Transverse colon (tissue), 4 donors: ENCODE results near the gene POMGNT2.

Experiments
- EP300 ChIP-seq: sonication (generic); formaldehyde crosslinking; IDR thresholded peaks from one replicate; pipeline ENCODE4 v1.6.1; 2017; ENCODE audit warnings: antibody characterized with exemption, low read depth
- POLR2A ChIP-seq: fragments of 450-650 bp; IDR thresholded peaks from one replicate; pipeline ENCODE4 v1.6.1; 2016; ENCODE audit warnings: antibody characterized with exemption, mild to moderate bottlenecking, moderate library complexity
- POLR2AphosphoS5 ChIP-seq, 3 donors: sonication (generic); formaldehyde crosslinking; IDR thresholded peaks; one replicate each; pipeline ENCODE4 v1.6.1; 2016; ENCODE audit warnings: antibody characterized with exemption in 3 of 3
- TF ChIP-seq, protein P1 (sequence below), 5 experiments: fragments of 200-600 bp in 3 of 5; fragments of 450-650 bp in 2 of 5; sonication (generic) in 3 of 5; IDR thresholded peaks; 1 replicate in 2 of 5; 2 replicates in 3 of 5; pipeline ENCODE4 v1.5.1; 2016 to 2017; ENCODE audit warnings: antibody characterized with exemption in 5 of 5, inconsistent platforms in 3 of 5, mild to moderate bottlenecking in 2 of 5, moderate library complexity in 1 of 5

- TF ChIP-seq, protein P1, sequence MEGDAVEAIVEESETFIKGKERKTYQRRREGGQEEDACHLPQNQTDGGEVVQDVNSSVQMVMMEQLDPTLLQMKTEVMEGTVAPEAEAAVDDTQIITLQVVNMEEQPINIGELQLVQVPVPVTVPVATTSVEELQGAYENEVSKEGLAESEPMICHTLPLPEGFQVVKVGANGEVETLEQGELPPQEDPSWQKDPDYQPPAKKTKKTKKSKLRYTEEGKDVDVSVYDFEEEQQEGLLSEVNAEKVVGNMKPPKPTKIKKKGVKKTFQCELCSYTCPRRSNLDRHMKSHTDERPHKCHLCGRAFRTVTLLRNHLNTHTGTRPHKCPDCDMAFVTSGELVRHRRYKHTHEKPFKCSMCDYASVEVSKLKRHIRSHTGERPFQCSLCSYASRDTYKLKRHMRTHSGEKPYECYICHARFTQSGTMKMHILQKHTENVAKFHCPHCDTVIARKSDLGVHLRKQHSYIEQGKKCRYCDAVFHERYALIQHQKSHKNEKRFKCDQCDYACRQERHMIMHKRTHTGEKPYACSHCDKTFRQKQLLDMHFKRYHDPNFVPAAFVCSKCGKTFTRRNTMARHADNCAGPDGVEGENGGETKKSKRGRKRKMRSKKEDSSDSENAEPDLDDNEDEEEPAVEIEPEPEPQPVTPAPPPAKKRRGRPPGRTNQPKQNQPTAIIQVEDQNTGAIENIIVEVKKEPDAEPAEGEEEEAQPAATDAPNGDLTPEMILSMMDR (IDR thresholded peaks at IDR 0.05) = no peak
- TF ChIP-seq POLR2A (no peak), POLR2AphosphoS5 (IDR thresholded peaks at IDR 0.05) (no peak), EP300 (no peak)
Observed at GRCh38 chr3:43072361-43072760, 33.5 kb downstream of the POMGNT2 start.
